NCI-H748 treated with DMSO at 0.1 percent for 48 hours (cell line): Measurements from ENCODE around the gene SNHG17.
"Not testable (repeated sequence)": the region's sequence is repeated elsewhere in the genome, so short reads cannot be mapped to it uniquely, and the experiment has no call there.

Source experiments
- DNase-seq: peaks from one replicate; lab custom pipeline; 2025; lab: John Stamatoyannopoulos, UW

Gene SNHG17

DNA sequence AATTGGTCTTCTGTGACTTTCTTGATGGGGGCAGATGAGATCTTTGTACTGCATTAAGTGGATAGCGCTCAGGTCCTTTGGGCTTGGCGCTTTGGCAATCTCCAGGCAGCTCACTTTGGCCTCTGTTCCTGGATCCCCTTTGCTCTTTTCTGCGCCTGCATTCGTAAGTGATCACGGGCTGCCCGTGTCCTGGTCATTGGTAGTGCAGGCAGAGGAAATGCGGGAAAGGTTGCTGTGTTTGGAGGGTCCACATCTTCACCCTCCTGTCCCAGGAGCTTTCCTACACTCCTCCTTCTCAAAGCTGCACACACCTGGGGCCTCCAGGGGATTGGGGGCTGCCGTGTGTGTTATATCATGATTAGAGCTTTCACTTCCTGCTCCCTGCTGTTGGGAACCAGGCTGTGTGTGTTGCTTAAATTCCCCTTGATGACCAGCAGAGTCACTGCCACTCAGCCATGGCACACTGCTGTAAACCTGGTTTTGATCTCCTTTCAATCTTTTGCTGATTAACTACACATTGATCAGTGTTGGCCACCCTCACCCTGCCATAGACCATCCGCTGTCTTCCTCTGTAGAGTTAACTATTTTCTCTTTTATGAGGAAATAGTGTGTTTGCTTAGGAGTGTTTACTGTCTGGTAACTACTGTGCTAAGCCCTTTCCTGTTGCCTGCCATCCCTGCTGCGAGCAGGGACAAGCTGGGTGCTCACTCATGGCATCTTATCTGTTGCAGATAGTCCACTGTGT is 13.0 kb upstream of the SNHG17 start:
- no peak for DNase-seq

DNA sequence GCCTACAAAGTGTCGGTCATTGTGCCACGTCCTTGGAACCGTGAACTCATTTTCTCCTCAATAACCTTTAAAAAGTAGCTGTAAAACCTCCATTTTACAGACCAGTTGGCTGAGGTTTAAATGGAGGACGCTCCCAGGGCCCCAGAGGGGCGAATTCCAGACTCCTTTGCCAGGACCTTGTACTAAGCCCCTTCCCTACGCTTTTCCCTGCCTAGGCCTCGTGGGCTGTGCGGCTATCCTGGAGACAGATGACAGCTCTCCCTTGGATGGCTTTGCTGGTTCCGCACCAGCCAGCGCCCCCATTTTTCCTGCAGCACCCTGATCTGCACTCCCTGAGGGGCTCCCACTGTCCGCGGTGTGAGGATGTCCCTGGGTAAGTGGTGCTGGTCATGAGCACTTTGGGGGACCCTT is 12.1 kb upstream of the SNHG17 start:
- DNase-seq = no peak

DNA sequence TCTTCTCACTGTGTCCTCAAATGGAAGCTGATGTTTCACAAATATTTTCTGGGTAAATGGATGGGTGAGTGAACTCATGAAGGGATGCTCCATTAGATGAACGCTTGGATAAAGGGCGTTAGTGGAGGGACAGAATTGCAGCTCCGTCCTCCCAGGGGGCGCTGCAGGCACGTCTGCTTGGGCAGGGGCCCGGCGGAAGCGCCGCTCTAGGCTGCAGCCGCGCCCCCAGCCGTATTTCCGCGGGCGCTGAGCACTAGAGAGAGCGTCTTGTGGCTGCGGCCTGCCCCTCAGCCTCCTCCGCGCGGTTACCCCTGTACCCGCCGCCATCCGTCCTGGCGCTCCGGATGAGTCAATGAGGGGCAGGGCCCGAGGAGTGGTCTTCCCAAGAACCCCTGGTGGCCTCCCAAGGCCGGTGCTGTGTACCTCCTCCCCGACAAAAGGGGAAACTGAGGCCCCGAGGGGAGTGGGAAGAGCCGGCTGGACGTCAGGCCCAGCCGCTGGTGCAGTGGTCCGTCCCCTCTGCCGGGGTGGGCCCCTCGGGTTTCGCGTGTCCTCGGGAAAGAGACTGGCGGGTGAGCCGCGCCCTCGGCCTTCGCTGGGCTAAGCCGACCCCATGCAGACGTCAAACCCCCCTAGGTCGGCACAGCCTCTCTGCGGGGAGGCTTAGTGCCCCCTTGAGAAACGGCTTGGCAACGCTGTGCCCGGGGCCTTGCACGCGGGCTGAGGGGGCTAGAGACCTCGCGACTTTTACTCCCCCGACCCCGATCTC is 11.5 kb upstream of the SNHG17 start:
- DNase-seq = peak; percentile 73

DNA sequence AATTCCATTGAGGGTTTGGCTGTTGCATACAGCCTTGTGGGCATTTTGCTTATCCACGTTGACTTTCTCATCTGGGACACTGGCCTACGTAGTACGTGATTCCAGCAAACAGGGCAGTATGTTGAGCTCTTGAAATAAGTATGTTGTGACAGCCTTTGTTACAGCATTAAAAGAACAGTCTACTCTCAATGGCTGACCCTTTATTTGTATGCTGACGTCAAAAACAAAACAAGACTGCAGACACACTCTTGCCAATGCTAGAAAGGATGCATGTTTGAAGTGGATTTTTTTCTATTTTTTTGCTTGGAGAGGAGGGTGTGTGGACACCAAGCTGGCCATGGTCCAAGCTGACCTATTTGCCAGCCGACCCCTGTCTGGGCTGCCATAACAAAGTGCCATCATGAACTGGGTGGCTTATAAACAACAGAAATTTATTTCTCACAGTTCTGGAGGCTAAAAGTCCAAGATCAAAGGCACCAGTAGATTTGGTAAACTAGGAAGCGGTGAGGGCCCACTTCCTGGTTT is 10.8 kb upstream of the SNHG17 start:
- no peak for DNase-seq

DNA sequence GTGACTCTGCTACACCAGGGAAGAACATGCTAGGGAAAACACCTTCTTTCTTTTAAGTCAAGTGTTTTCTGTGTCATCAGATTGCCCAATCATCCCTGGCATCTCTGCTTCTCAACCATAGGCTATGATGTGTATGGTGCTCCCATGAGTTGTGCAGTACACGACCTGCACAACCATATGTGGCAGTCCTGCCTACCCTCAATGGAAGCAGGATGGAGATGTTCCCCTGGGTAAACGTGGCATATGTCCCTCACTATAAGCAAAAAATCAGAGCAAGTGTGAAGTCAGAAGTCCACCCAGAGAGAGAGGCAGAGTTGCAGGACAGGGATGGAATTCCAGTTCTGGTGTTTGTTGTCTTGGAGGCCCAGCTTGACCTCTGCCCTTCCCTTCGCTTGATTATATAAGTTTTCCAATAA is 10.3 kb upstream of the SNHG17 start:
- DNase-seq = no peak

DNA sequence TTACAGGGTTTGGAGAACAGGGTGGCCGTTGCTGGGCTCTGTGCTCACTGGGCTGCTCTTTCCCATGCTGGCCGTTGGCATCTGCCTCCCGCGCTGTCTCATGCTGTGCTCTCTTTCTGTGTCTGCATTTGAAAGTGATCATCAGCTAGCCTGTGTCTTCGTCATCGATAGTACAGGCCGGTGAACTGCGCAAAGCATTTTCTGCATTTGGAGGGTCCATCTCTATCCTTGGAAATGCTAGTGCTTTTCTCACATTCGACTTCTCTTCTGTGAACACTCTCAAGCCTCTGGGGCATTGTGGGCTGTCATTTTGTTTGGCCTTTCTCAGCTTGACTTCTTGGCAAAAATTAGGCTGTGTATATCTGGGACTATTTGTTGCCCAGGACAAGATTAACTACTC is 6.8 kb upstream of the SNHG17 start:
- no peak for DNase-seq

DNA sequence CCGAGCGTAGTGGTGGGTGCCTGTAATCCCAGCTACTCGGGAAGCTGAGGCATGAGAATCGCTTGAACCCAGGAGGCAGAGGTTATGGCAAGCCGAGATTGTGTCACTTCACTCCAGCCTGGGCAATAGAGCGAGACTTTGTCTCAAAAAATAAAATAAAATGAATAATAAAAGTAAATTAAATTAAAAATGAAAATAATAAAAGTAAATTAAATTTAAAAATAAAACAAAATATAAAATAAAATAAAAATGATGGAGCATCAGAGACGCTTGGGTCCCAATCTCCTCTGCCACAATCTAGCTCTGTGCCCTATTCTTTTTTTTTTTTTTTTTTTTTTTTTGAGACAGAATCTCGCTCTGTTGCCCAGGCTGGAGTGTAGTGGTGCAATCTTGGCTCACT is 6.0 kb upstream of the SNHG17 start:
- DNase-seq = not testable (repeated sequence)

DNA sequence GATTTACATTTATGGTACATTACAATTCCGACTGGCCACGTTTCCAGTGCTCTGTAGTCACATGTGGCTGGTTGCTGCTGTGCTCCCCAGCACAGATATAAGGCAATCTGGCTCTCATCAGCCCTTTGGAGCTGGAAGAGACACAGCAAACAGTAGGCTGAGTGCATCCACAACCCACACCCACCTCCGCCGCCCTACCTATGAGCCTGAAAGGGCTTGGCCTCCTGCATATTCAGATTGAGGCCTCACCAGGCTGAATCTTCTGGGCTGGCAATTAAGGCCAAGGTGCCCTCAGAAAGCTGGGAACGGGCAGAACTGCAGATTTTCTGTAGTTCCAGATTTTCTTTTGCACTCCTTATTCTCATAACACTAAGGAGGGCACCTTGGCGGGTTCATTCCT is 2.7 kb upstream of the SNHG17 start:
- DNase-seq = no peak

DNA sequence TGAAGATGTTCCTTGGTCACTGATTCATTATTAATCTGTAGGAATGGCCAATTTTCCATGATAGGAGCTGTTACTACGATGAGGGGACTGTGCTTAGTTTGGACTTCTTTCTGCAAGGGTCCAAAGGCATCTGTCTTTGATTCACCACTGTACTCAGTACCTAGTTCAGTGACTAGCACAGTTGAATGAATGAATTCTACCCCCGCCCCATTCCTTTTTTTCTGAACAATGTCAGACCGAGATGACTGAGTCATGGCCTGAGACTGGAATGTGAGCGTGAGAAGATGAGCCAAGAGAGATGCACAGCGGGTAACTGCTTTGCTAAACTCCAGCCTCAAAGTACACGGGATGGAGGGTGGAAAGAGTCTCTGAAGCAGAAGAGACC is 419 bp upstream of the SNHG17 start:
- no peak for DNase-seq

DNA sequence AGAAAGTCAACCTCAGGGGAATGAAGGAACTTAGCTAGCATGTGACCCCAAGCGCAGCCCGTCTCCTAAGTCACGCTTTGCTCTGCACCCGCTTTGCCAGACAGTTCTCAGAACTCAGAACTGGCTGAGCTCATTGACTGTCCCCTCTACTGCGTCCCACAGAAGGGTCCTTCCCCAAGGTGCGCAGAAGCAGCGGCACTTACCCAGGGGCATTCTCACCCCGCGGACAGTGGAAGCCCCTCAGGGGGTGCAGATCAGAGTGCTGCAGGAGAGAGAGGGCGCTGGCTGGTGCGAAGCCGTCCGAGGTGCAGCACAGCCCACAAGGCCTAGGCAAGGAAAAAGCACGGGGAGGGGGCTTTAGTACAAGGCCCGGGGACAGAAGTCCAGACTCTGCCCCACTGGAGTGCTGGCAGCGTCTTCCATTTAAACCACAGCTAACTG is 807 bp downstream of the SNHG17 start:
- DNase-seq = no peak

DNA sequence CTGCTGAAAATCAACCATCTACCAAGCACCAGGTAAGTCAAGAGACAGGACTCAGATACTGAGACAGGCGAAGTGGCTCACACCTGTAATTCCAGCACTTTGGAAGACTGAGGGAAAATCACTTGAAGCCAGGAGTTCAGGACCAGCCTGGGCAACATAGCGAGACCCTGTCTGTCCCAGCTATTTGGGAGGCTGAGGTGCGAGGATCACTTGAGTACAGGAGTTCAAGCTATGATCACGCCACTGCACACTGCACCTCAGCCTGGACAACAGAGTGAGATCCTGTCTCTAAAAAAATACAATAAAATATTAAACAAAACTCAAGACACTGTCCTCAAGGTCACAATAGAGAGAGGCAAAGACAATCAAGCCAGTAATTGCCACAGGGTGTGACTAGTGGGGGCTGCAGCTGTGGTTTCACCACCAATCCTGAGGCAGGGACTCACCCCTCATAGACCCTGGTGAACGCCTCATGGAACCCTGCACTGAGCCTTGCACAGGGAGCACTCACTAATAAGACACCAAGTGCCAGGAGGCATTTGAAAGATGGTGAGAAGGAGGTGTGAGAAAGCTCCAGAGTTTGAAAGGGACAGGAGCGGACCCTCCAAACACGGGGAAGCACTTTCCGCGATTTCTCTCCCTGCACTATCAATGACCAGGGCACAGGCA is 1.7 kb downstream of the SNHG17 start:
- no peak for DNase-seq

DNA sequence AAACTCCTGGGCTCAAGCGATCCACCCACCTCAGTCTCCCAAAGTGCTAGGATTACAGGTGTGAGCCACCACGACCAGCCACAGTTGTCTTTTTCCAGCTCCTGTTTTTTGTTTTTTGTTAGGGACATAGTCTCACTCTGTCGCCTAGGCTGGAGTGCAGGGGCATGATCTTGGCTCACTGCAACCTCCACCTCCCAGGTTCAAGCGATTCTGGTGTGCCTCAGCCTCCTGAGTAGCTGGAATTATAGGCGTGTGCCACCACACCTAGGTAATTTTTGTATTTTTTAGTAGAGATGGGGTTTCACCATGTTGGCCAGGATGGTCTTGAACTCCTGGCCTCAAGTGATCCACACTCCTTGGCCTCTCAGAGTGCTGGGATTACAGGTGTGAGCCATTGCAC is 2.3 kb downstream of the SNHG17 start:
- not testable (repeated sequence) for DNase-seq

DNA sequence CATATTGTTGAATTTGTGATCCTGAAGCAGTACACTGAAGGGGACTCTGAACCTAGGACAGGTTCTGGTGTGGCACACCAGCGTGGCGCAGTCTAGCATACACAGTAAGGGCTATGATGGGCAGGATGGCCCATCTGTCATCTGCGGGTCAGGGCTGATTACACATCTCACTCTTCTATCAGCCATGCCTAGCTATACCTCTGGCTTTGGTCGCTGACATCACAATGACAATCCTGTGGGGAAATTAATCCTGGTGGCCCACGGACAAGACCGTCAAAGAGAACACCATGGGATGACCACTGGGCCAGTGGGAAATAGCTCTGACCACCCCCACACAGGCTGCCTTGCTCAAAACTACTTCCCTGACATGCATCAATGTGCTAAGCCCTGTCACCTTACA is 2.8 kb downstream of the SNHG17 start:
- DNase-seq = no peak

DNA sequence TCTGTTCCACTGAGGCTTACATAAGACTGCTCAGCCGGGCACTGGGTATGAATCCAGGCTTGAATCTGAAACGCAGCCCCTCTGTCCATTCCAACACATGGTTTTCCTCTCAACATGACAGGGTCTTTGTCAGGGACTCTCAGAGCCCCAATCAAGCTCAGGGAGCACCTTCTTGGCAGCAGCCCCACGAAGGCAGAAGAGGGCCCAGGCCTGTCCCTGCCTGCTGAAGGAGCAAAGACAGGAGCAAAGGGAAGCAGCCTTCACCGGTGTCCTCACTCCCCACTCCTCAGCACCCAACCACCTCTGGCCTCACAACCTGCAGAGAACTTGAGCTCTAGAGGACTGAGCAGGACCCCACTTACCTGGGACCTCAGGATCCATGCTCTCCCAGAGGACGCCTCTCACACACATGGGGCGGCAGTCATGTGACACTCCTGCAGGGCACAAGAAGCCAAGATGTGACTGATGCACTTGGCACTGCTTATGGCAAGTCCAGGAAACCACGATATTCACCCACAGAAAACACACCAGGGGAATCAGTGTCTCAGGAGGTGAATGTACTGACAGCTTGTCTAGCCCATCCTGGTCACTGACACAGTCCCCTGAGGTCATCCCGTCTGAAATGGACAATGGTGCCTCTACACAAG is 4.3 kb downstream of the SNHG17 start:
- DNase-seq = no peak

DNA sequence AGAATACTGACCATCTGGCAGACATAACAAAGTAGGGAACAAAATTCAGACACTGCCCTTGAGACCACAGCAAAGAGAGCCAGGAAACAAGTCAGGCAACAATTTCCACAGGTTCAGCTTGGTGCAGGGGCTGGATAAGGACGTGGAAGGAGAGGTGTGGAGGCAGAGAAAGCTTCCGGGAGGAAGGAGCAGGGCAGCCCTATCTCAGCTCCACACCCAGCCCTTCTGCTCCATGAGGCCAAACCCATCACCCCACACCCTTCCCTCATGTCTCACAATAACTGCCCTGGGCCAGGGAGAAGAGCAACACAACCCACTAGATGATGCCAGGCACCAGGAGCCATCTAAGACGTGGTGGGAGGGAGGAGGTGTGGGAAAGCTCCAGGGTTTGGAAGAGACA is 5.8 kb downstream of the SNHG17 start:
- no peak for DNase-seq

DNA sequence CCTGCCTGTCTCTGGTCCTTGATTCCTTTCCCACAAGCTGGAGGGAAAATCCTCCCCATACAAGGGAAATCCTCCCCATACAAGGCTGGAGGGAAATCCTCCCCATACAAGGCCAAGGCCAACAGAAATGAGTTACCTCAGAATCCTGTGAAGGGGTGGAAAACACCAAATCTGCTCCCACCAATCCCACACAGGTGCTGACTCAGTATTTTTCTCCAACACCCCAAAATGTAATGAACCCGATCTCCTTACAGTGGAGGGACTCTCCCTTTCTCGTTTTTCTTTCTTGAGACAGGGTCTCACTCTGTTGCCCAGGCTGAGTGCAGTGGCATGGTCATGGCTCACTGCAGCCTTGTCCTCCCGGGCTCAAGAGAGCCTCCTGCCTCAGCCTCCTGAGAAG is 6.3 kb downstream of the SNHG17 start:
- no peak for DNase-seq

DNA sequence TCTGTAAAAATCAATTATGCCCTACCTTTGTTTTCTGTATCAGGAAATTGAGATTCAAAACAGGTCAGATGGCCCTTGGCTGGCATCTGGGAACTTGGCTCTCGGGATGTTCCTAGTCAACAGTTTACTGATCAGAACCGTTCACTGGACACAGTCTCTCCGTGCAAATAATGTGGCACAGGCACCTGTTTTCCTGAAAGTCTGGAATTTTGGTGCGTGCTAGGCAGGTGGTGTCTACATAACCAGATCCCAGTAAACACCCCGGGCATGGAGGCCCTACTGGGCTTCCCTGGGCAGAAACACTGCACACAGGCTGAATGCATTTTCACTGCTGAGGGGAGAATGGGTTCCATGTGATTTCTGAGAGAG is 7.5 kb downstream of the SNHG17 start:
- DNase-seq = no peak

DNA sequence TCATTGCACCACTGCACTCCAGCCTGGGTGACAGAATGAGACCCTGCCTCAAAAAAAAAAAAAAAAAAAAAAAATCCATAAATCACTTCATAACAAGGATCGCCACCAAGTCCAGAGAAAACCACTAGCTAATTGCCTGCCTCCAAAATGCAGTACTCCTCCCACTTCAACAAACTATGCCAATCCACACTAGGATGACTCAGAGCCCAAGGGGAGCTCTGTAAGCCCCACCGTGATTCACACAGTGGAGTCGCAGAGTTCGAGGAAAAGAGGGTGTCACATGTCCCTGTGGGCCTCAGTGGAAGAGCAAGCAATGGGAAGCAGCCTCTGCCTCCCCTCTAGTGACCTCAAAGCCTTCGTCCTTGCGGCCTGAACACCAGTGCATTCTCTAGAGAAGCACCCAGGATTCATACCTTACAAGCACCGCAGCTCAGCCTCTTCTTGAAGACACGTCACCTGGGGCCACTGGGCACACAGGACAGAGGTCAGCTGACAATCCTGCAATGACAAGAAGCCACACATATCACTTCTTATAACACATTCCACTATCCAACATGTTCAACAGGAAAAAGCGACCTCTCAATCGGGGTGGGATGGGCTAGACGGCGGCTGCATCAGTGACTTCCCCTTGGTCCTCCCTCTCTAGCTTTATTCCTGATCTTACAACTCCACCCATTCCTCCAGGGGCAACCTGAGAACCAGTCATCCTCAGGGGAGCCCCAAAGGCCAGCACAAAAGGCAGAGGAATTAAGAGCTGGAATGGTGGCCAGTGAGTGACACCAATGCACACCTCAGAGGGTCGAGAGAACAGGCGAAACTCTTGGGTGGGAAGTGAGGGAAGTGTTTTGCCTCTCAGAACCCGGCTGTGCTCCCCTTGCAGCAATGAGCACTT is 8.9 kb downstream of the SNHG17 start:
- DNase-seq = no peak

DNA sequence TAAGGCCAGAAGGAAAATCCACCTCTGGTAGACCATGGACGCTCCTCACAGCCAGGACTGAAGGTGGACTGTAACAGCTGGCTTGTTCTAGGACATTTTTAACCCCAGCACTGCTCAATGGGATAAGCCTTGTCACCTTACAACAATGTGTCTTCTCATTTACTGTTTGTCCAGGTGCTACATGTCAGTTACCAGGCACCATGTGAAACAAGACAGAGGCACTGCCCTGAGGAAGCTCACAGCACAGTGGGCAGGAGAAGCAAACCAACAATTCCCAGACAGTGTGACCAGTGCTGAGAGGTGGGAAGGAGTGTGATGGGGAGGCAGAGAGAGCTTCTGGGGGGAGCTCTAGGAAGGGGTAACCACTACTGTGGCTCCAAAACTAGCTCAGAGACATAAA is 10.7 kb downstream of the SNHG17 start:
- DNase-seq = no peak

DNA sequence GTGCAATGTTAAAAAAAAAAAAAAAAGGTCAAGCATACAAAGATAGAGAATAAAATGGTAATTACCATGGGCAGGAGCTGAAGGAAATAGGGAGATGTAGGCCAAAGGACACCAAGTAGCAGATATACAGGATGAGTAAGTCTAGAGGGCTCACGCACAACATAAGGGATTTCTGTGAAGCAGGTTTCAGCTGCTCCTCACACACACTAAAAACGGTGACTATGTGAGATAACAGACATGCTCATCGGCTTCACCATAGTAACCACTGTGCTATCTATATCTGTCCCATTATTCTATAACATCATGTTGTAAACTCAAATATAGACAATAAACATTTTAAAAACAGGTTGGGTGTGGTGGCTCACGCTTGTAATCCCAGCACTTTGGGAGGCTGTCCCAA is 11.6 kb downstream of the SNHG17 start:
- no peak for DNase-seq

DNA sequence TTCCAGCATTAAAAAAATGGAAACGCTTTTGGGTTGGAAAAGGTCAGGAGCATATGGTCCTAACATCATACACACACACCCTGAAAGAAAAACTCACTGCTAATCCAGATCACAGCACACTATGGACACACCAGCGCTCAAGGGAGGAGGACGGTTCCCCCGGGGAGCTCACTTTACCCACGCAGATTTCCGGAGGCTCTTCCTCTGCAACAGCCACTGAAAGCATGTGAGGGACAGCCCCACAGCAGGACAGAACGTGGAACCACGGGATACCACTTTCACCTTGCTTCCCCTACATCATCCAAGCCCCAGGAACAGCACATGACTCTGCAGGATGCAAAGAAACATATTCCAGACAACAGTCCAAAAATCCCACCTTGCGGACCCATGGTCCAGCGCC is 13.2 kb downstream of the SNHG17 start:
- DNase-seq = no peak
